Fibroblast of lung (primary cell): ENCODE results near the gene EYS. TPM values are rescaled to one million over a fixed set of nuclear protein-coding genes. Genes with fewer than 3 reads are reported as not detected.

ENCODE experiments used
- DNase-seq, 2 donors: peaks; one replicate each; pipeline versions ENCODE4 v3.0.0 to v3.0.0-alpha.2; 2010; ENCODE audit warnings: low read depth in 2 of 2
- H2AFZ ChIP-seq: 2 replicates; pipeline ENCODE4 v1.5.1; 2012; ENCODE audit warnings: low read length, control low read depth, inconsistent platforms
- H3K27ac ChIP-seq: 2 replicates; pipeline ENCODE4 v1.5.1; 2011; ENCODE audit warnings: low read length, control low read depth; ENCODE audit not compliant: insufficient read depth
- H3K27me3 ChIP-seq: 2 replicates; pipeline ENCODE4 v1.5.1; 2011; ENCODE audit warnings: mild to moderate bottlenecking, low read length; ENCODE audit not compliant: control insufficient read depth, insufficient read depth
- H3K36me3 ChIP-seq: 2 replicates; pipeline ENCODE4 v1.5.1; 2011; ENCODE audit warnings: low read length; ENCODE audit not compliant: control insufficient read depth, insufficient read depth
- H3K4me1 ChIP-seq: 2 replicates; pipeline ENCODE4 v1.5.1; 2011; ENCODE audit warnings: low read length; ENCODE audit not compliant: control insufficient read depth, insufficient read depth; ENCODE audit errors: extremely low read depth
- H3K4me2 ChIP-seq: 2 replicates; pipeline ENCODE4 v1.5.1; 2011; ENCODE audit warnings: low read length, control low read depth; ENCODE audit not compliant: insufficient read depth; ENCODE audit errors: extremely low read depth
- H3K4me3 ChIP-seq, 4 experiments: fragments of 200-600 bp in 1 of 4; sonication (generic) in 1 of 4; replicated peaks in 1 of 4; 2 replicates each; pipeline ENCODE4 v1.5.1; 2011 to 2016; ENCODE audit warnings: low read length in 4 of 4, low read depth in 3 of 4, mild to moderate bottlenecking in 3 of 4, control low read depth in 2 of 4, inconsistent platforms in 1 of 4, mixed read lengths in 1 of 4; ENCODE audit not compliant: insufficient read depth in 1 of 4; ENCODE audit errors: control extremely low read depth in 1 of 4
- H3K79me2 ChIP-seq: 2 replicates; pipeline ENCODE4 v1.5.1; 2012; ENCODE audit warnings: mild to moderate bottlenecking, low read length, inconsistent platforms; ENCODE audit not compliant: control insufficient read depth, insufficient read depth
- H3K9ac ChIP-seq: 2 replicates; pipeline ENCODE4 v1.5.1; 2011; ENCODE audit warnings: mild to moderate bottlenecking, low read length, control low read depth; ENCODE audit not compliant: insufficient read depth
- H3K9me3 ChIP-seq: 2 replicates; pipeline ENCODE4 v1.5.1; 2012; ENCODE audit warnings: low read depth, low read length; ENCODE audit not compliant: control insufficient read depth, insufficient read depth
- H4K20me1 ChIP-seq: 2 replicates; pipeline ENCODE4 v1.5.1; 2011; ENCODE audit warnings: low read length; ENCODE audit not compliant: control insufficient read depth, insufficient read depth; ENCODE audit errors: extremely low read depth
- EZH2 ChIP-seq: IDR thresholded peaks from 2 replicates; pipeline ENCODE4 v1.5.1; 2012; ENCODE audit warnings: low read length, control low read depth, mild to moderate bottlenecking; ENCODE audit errors: missing control alignments
- polyA plus RNA-seq, 2 donors: library from polyadenylated mRNA; depleted of rRNA in 1 of 2; stranded (reverse) in 1 of 2; unstranded in 1 of 2; fragments of >200 nt; gene quantifications; 2 replicates each; pipeline ENCODE4 v1.2.1, GENCODE V29; 2011 to 2012; ENCODE audit warnings: missing spikeins in 1 of 2
- total RNA-seq: library from RNA; depleted of rRNA; stranded (reverse); fragments of >200 nt; gene quantifications from 2 replicates; pipeline ENCODE4 v1.2.1, GENCODE V29; 2014
- TF ChIP-seq, protein P1 (sequence below), 2 donors: IDR thresholded peaks in 1 of 2; conservative IDR thresholded peaks in 1 of 2; 1 replicate in 1 of 2; 2 replicates in 1 of 2; pipeline ENCODE4 v1.5.1; 2011 to 2012; ENCODE audit warnings: low read length in 2 of 2, control low read depth in 1 of 2, inconsistent platforms in 1 of 2, low read depth in 1 of 2, mild to moderate bottlenecking in 1 of 2

The EYS gene
- total and polyA plus RNA-seq, 2 donors (not counting 1 experiment from before 2014, with no cell fraction given) = under 0.01 TPM; not detected in 1

DNA sequence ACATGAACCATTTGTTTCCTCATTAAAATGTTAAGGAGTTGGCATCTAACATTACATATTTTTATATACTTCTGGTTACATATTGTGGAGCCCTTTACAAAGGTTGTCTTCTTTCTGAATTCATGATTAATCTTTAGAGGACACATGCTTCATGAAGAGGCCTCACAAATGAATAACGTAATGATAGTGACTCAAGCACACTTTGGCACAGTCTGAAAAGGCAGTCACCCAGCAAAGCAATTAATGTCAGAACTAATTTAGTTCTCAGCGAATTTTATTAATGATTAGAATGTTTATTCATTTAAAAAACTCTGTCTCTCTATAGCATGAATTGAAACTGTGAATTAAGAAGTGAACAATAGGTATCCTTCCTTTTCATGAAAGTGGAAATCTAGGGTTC lies 1217.3 kb downstream of the EYS start:
- Histone ChIP-seq H3K9me3 (no peaks in the 10 kb centered on the region), H4K20me1 (no peaks in the 10 kb centered on the region)

GRCh38 chr6:64486578-64487351 lies 1220.3 kb downstream of the EYS start:
- no peaks in the 10 kb centered on the region for H3K36me3 ChIP-seq

More for the DNA sequence above, 1217.3 kb downstream of the EYS start:
- H3K9ac ChIP-seq = no peak overlapping the region
- H3K36me3 ChIP-seq = no peaks in the 10 kb centered on the region
- H3K4me2 ChIP-seq = no peak overlapping the region
- H3K27ac ChIP-seq = no peak overlapping the region
- H3K4me3 ChIP-seq = no peak overlapping the region
- no peaks in the 10 kb centered on the region for H3K79me2 ChIP-seq
- H2AFZ ChIP-seq = no peak overlapping the region
- no peak for DNase-seq
- H3K4me1 ChIP-seq = no peaks in the 10 kb centered on the region
- no peaks in the 10 kb centered on the region for H3K27me3 ChIP-seq
- TF ChIP-seq, protein P1, sequence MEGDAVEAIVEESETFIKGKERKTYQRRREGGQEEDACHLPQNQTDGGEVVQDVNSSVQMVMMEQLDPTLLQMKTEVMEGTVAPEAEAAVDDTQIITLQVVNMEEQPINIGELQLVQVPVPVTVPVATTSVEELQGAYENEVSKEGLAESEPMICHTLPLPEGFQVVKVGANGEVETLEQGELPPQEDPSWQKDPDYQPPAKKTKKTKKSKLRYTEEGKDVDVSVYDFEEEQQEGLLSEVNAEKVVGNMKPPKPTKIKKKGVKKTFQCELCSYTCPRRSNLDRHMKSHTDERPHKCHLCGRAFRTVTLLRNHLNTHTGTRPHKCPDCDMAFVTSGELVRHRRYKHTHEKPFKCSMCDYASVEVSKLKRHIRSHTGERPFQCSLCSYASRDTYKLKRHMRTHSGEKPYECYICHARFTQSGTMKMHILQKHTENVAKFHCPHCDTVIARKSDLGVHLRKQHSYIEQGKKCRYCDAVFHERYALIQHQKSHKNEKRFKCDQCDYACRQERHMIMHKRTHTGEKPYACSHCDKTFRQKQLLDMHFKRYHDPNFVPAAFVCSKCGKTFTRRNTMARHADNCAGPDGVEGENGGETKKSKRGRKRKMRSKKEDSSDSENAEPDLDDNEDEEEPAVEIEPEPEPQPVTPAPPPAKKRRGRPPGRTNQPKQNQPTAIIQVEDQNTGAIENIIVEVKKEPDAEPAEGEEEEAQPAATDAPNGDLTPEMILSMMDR (conservative IDR thresholded peaks at IDR 0.05 in 1 of 2, IDR thresholded peaks at IDR 0.05 in 1 of 2; ENCODE audit: low read depth in 1 of 2, low read length in 2 of 2) = no peak
- no peak for TF ChIP-seq EZH2

DNA sequence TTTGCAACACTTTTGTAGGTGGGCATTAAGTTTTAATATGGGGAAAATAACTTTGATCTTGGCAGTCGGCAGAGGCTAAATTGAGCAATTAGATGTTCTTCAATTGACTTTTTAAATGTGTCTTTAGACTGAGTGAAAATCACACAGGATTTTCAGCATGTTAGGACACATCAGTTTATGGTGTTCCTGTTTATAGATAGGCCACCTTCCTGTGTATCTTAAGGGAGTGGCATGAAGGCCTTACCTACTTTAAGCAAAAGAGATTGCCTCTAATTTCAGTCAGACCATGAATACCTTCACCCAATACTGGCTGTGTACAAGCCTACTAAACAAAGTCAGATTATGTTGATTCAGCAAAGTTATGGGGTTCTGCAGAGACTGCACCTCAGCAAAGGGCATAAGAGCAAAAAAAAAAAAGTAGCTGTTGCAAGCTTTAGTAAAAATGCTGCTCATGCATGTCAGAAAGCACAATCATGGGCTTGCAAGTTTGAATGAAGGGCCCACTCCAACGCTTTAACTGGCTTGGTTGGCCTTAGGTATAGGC lies 1223.0 kb downstream of the EYS start:
- Histone ChIP-seq H3K4me1 (no peaks in the 10 kb centered on the region), H3K79me2 (no peaks in the 10 kb centered on the region), H3K9me3 (no peaks in the 10 kb centered on the region), H3K4me2 (no peak overlapping the region), H3K27ac (no peak overlapping the region), H2AFZ (no peak overlapping the region), H4K20me1 (no peaks in the 10 kb centered on the region), H3K36me3 (no peaks in the 10 kb centered on the region), H3K4me3 (no peak overlapping the region), H3K9ac (no peak overlapping the region), H3K27me3 (no peaks in the 10 kb centered on the region)
- DNase-seq = no peak
- TF ChIP-seq, protein P1 (conservative IDR thresholded peaks at IDR 0.05 in 1 of 2, IDR thresholded peaks at IDR 0.05 in 1 of 2; ENCODE audit: low read depth in 1 of 2, low read length in 2 of 2) = no peak
- no peak for TF ChIP-seq EZH2

More at GRCh38 chr6:64486578-64487351, 1220.3 kb downstream of the EYS start:
- Histone ChIP-seq H3K9me3 (no peaks in the 10 kb centered on the region), H3K27me3 (no peaks in the 10 kb centered on the region), H4K20me1 (no peaks in the 10 kb centered on the region), H3K4me2 (no peak overlapping the region), H3K27ac (no peak overlapping the region), H3K79me2 (no peaks in the 10 kb centered on the region), H3K4me3 (no peak overlapping the region), H3K9ac (no peak overlapping the region), H3K4me1 (no peaks in the 10 kb centered on the region), H2AFZ (no peak overlapping the region)
- TF ChIP-seq, protein P1 (conservative IDR thresholded peaks at IDR 0.05 in 1 of 2, IDR thresholded peaks at IDR 0.05 in 1 of 2; ENCODE audit: low read depth in 1 of 2, low read length in 2 of 2) = no peak
- no peak for TF ChIP-seq EZH2
- no peak for DNase-seq
